GM13976 (cell line): ENCODE measurements around the gene CPLX4.

ENCODE experiments used
- DNase-seq: peaks from one replicate; pipeline ENCODE4 v3.0.0; 2012; ENCODE audit warnings: low spot score
- in situ Hi-C: fragments of 300-500 bp; cut with MboI; formaldehyde crosslinking; loops from one replicate; pipeline ENCODE4 v1.12.0; 2022; ENCODE audit warnings: low sequenced_read_pairs, mixed read lengths, inconsistent platforms; ENCODE audit not compliant: unreplicated experiment
- TF ChIP-seq, protein P1 (sequence below): IDR thresholded peaks from 2 replicates; pipeline ENCODE4 v1.5.1; 2012; ENCODE audit warnings: borderline replicate concordance, mild to moderate bottlenecking; ENCODE audit not compliant: insufficient read depth; ENCODE audit errors: extremely low read depth, missing control alignments, control extremely low read depth

The CPLX4 gene

DNA sequence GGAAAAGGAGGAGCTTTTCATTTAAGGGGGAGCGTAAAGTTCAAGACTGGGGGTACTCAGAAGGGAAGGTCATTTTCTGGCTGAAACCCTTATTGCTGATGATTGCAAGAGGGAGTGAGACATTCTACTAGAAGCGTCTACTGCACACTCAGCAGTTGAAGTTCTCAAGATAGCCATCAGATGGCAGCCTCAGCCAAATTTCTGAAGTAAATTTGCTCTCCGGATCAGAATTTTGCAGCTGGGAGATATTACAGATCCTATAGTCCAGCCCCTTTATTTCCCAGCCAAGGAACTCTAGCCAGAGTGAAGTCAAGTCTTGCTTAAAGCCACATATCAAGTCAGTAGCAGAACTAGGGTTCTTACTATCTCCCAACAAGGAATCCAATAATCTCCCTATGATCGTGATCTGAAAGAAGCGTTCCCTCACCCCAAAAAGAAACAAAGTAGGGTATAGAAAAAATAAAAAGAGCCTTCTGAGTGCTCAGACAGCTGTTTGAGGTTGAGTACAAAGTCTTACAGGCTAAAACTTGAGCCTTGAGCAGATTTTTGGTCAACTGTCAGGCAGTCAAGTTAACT lies 69.2 kb downstream of the CPLX4 start:
- peak; percentile 63 for DNase-seq
- in situ Hi-C loops: no loop called here
- TF ChIP-seq, protein P1, sequence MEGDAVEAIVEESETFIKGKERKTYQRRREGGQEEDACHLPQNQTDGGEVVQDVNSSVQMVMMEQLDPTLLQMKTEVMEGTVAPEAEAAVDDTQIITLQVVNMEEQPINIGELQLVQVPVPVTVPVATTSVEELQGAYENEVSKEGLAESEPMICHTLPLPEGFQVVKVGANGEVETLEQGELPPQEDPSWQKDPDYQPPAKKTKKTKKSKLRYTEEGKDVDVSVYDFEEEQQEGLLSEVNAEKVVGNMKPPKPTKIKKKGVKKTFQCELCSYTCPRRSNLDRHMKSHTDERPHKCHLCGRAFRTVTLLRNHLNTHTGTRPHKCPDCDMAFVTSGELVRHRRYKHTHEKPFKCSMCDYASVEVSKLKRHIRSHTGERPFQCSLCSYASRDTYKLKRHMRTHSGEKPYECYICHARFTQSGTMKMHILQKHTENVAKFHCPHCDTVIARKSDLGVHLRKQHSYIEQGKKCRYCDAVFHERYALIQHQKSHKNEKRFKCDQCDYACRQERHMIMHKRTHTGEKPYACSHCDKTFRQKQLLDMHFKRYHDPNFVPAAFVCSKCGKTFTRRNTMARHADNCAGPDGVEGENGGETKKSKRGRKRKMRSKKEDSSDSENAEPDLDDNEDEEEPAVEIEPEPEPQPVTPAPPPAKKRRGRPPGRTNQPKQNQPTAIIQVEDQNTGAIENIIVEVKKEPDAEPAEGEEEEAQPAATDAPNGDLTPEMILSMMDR: peak; percentile 71

DNA sequence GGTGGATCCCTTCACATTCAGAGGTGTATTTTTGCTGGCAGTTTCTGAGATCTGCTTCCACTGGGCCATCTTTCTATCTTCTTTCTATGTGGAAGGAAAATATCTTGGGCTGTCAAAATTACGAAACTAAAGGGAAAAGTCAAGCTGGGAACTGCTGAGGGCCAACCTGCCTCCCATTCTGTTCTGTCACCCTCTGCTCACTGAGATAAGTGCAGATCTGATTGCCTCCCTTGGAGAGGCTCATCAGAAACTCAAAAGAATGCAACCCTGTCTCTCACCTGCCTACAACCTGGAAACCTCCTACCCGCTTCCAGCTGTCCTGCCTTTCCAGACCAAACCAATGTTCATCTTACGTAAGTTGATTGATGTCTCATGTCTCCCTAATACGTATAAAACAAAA lies 71.7 kb downstream of the CPLX4 start:
- in situ Hi-C loops: no loop called here
- TF ChIP-seq, protein P1: no peak
- no peak for DNase-seq
